Dermis lymphatic vessel endothelial cell (primary cell): Measurements from ENCODE around the gene ETV3. TPM values are rescaled to one million over a fixed set of nuclear protein-coding genes. Genes with fewer than 3 reads are reported as not detected.

Experiments used
- total RNA-seq: library from RNA; depleted of rRNA; stranded (reverse); fragments of >200 nt; gene quantifications from 2 replicates; pipeline ENCODE4 v1.2.1, GENCODE V29; 2014

Gene ETV3
- total RNA-seq: 18.2 and 19.9 TPM in 2 replicates

DNA sequence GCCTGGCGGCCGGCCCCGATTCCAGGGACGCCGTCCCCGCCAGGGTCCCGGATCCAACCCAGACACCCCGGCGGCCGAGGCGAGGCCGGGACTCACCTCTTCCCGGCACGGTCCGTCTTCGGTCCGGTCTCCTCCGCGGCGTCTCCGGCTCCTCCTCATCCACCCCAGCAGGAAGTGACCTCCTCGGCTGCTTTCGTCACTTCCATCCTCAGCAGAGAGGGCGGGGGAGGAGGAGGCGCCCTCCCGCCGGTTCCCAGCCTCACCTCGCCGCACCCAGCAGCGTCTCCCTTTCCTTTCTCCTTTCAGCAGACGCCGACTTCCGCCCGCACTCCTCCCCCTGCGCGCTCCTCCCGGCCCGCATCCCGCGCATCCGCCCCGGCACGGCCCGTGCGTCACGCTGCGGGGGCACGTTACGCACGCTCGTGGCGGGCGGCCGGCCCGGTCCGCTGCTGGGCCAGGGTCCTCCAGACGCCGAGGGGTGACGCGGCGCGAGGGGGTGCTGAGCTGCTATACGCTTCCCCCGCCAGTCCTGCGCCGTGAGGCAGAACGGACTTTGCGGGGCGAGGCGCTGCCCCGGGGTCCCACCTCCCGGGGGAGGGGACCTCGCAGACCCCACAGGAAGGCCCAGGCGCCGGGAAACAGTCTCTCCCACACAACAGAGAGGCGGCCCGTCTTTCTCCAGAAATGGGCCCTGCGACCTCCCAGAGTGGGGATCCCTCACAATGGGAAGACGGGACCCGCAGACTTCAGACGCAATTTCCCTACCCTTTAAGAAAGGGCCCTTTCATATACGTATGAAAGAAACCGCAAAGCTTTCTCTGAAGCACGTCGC, at the start of gene ETV3:
ETV3 (minus strand) TSS at position 176 of the 832 bp plus-strand sequence. CDS start 2,043 bp downstream, outside the sequence.

DNA sequence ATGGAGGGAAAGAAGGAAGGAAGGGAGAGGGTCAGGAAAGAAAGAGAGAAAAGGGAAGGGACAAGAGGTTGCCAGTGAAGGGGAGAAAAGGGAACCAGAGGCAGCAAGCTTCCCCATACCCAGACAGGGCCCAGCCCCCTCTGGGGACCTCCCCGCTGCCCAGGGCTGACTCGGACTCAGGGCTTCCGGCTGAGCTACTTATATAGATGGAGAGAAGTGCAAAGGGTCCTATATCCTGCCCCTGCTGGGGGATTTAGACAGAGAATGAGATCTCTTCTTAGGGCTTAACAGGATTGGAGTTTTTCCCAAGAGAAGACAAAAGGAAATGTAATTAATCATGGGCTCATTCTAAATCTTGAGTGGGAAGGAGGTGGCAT, 38.6 kb downstream of the ETV3 start, which contains the start of gene ETV3L:
ETV3L (minus strand) TSS at position 176 of the 377 bp plus-strand sequence. CDS start 285 bp downstream, outside the sequence.

Other genes starting within 250 kb of the ETV3 start
- 16.5 and 19.1 TPM in 2 replicates for gene PEAR1, start 244.7 kb downstream of the ETV3 start, total RNA-seq
- 0.11 and 0.43 TPM in 2 replicates for gene LRRC71, start 217.8 kb downstream of the ETV3 start, total RNA-seq
- gene ARHGEF11, start 92.7 kb downstream of the ETV3 start, total RNA-seq: 19.6 and 26.1 TPM in 2 replicates
- gene ETV3L, start 38.6 kb downstream of the ETV3 start, total RNA-seq: not detected in 2 replicates